ENCODE measurements around the gene MFGE8. TPM values are rescaled to one million over a fixed set of nuclear protein-coding genes. Genes with fewer than 3 reads are reported as not detected.

Gene MFGE8
- total and polyA plus RNA-seq, 8 donors = 6.1 to 34.5 (median 23.8) TPM

DNA sequence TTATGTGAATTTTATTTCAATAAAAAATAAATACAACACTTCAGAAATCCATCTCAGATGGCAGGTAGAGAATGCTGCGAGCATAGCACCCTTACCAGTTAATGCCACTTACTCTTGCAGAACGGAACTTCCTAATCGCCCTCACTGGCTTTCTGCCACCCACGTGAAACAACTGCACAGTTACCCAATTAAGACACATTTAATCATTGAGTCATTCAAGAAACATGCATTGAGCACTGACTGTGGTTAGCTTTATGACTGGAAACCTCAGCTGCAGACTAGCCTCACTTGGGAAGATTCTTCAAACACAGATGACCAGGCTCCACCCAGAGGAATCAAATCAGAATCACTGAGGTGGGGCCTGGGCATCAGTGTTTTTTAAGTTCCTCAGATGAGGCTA lies 5.6 kb upstream of the MFGE8 start:
- H3K4me1 ChIP-seq = peaks cover 0 to 1% (median 0%) of the 10 kb centered on the region in 3 donors
- no peak overlapping the region for H3K4me3 ChIP-seq
- intact Hi-C loops (cut with DNase I) = no loop called here
- H3K27ac ChIP-seq = no peak overlapping the region
- H3K9me3 ChIP-seq = no peaks in the 10 kb centered on the region
- TF ChIP-seq, protein P1, sequence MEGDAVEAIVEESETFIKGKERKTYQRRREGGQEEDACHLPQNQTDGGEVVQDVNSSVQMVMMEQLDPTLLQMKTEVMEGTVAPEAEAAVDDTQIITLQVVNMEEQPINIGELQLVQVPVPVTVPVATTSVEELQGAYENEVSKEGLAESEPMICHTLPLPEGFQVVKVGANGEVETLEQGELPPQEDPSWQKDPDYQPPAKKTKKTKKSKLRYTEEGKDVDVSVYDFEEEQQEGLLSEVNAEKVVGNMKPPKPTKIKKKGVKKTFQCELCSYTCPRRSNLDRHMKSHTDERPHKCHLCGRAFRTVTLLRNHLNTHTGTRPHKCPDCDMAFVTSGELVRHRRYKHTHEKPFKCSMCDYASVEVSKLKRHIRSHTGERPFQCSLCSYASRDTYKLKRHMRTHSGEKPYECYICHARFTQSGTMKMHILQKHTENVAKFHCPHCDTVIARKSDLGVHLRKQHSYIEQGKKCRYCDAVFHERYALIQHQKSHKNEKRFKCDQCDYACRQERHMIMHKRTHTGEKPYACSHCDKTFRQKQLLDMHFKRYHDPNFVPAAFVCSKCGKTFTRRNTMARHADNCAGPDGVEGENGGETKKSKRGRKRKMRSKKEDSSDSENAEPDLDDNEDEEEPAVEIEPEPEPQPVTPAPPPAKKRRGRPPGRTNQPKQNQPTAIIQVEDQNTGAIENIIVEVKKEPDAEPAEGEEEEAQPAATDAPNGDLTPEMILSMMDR (IDR thresholded peaks at IDR 0.05) = no peak
- peak in 3 of 4 donors; percentile 44 to 80 (median 63) for ATAC-seq
- no peak for FAIRE-seq
- WGBS, 2 donors = 12 to 20% methylated on average over 4 of the region's 4 CpGs
- DNase-seq = peak in 1 of 6 donors; percentile 35
- no peaks in the 10 kb centered on the region for H3K27me3 ChIP-seq
- H3K36me3 ChIP-seq = no peaks in the 10 kb centered on the region

DNA sequence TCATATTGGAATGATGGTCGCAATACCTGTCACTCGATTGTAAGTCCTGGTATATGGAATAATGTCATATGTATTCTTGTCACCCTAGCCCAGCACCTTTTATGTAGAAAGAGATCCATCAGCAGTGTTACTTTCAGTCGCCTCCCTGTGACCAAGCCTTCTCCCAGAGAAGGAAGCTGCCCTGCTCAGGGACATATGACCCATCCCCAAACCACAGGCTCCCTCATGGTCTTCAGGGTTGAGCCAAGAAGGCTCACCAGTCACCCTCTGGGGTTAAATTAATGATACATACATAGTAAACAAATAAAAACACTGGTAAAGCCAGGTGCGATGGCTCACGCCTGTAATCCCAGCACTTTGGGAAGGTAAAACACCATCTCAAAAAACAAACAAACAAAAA lies 4.6 kb upstream of the MFGE8 start:
- Histone ChIP-seq H3K4me1 (peaks cover 0 to 6% (median 0%) of the 10 kb centered on the region in 3 donors), H3K9me3 (no peaks in the 10 kb centered on the region), H3K4me3 (no peak overlapping the region), H3K27ac (no peak overlapping the region), H3K36me3 (no peaks in the 10 kb centered on the region), H3K27me3 (no peaks in the 10 kb centered on the region)
- intact Hi-C loops (cut with DNase I) = no loop called here
- ATAC-seq (no peak), FAIRE-seq (no peak), DNase-seq (no peak)
- TF ChIP-seq, protein P1 (IDR thresholded peaks at IDR 0.05) = no peak
- WGBS, 2 donors = 49 to 64% methylated on average over 5 of the region's 5 CpGs

GRCh38 chr15:88915354-88915753 lies 2.2 kb upstream of the MFGE8 start:
- peaks cover 0 to 6% (median 0%) of the 10 kb centered on the region in 3 donors for H3K4me1 ChIP-seq
- H3K36me3 ChIP-seq = no peaks in the 10 kb centered on the region
- TF ChIP-seq, protein P1 (IDR thresholded peaks at IDR 0.05) = no peak
- H3K27me3 ChIP-seq = no peaks in the 10 kb centered on the region
- no peaks in the 10 kb centered on the region for H3K9me3 ChIP-seq
- intact Hi-C loops (cut with DNase I) = no loop called here
- FAIRE-seq (no peak), ATAC-seq (no peak), DNase-seq (no peak)
- no peak overlapping the region for H3K4me3 ChIP-seq
- no peak overlapping the region for H3K27ac ChIP-seq
- WGBS, 2 donors = 74 to 84% methylated on average over 10 of the region's 10 CpGs

- Histone ChIP-seq H3K9me3 (no peaks in the 10 kb centered on the region), H3K27me3 (no peaks in the 10 kb centered on the region), H3K36me3 (no peaks in the 10 kb centered on the region), H3K4me1 (peaks cover 0 to 6% (median 0%) of the 10 kb centered on the region in 3 donors), H3K27ac (no peak overlapping the region), H3K4me3 (peak overlapping the region in 2 of 4 donors; percentile 61 to 72)
- ATAC-seq = no peak
- WGBS, 2 donors = 50 to 59% methylated on average over 4 of the region's 4 CpGs
- TF ChIP-seq, protein P1 (IDR thresholded peaks at IDR 0.05) = no peak
- DNase-seq = no peak
- FAIRE-seq = no peak
- intact Hi-C loops (cut with DNase I) = no loop called here
These were observed 631 bp upstream of the MFGE8 start for GRCh38 chr15:88913850-88914169.

DNA sequence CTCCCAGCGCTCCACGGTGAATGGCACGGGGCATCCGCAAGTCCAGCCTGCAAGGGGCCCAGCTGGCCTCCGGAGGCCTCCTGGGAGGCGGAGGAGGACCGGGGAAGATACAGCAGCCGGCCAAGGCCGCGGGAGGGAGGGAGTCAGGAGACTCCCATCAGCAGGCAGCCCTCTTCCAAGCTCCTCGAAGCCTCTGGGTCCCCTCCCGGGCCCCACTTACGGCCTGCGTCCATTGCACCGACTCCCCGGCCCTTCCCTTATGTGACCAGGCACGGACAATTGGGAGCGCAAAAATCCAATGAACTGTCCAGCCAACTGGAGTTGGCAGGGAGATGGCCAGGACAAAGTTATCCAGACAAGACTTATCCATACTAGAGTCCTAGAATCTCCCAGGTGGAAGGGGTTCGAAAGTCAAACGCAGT lies 668 bp downstream of the MFGE8 start:
- ATAC-seq (peak; percentile 18 to 29 (median 22)), FAIRE-seq (no peak), DNase-seq (peak in 1 of 6 donors; percentile 47)
- peak overlapping the region in 1 of 4 donors; percentile 28 for H3K27ac ChIP-seq
- H3K4me1 ChIP-seq = peaks cover 0 to 6% (median 0%) of the 10 kb centered on the region in 3 donors
- peak overlapping the region; percentile 41 to 72 (median 60) for H3K4me3 ChIP-seq
- TF ChIP-seq, protein P1 (IDR thresholded peaks at IDR 0.05) = no peak
- H3K27me3 ChIP-seq = no peaks in the 10 kb centered on the region
- no peaks in the 10 kb centered on the region for H3K36me3 ChIP-seq
- intact Hi-C loops (cut with DNase I) = no loop called here
- WGBS, 2 donors = 17 to 21% methylated on average over 20 of the region's 20 CpGs
- no peaks in the 10 kb centered on the region for H3K9me3 ChIP-seq

Data from pancreas (tissue), 10 donors.